KMS-11 (cell line): ENCODE data around the gene ARHGAP8.
"Not testable (repeated sequence)": the region's sequence is repeated elsewhere in the genome, so short reads cannot be mapped to it uniquely, and the experiment has no call there.

ENCODE experiments used
- H2AFZ ChIP-seq: fragments of 200-600 bp; sonication (generic); 2 replicates; pipeline ENCODE4 v1.6.1; 2016; ENCODE audit warnings: antibody characterized with exemption, mixed run types, low read depth
- H3K27ac ChIP-seq: fragments of 200-600 bp; sonication (generic); 2 replicates; pipeline ENCODE4 v1.6.1; 2016; ENCODE audit warnings: mild to moderate bottlenecking, mixed run types
- H3K27me3 ChIP-seq: fragments of 200-600 bp; sonication (generic); 2 replicates; pipeline ENCODE4 v1.6.1; 2017; ENCODE audit warnings: mild to moderate bottlenecking, low read depth, mixed run types, moderate library complexity; ENCODE audit not compliant: insufficient read depth
- H3K36me3 ChIP-seq: fragments of 200-600 bp; sonication (generic); 2 replicates; pipeline ENCODE4 v1.6.1; 2017; ENCODE audit warnings: mild to moderate bottlenecking, mixed run types; ENCODE audit not compliant: insufficient read depth
- H3K4me1 ChIP-seq: fragments of 200-600 bp; sonication (generic); 2 replicates; pipeline ENCODE4 v1.6.1; 2016; ENCODE audit warnings: mild to moderate bottlenecking, low read depth, mixed run types; ENCODE audit not compliant: poor library complexity, severe bottlenecking
- H3K4me2 ChIP-seq: fragments of 200-600 bp; sonication (generic); 2 replicates; pipeline ENCODE4 v1.7.0; 2016; ENCODE audit warnings: mild to moderate bottlenecking, mixed run types
- H3K4me3 ChIP-seq: fragments of 200-600 bp; sonication (generic); IDR thresholded peaks from 2 replicates; pipeline ENCODE4 v1.6.1; 2017; ENCODE audit warnings: low read depth, low read length, mixed read lengths; ENCODE audit not compliant: insufficient read depth
- H3K79me2 ChIP-seq: fragments of 200-600 bp; sonication (generic); 2 replicates; pipeline ENCODE4 v1.6.1; 2016; ENCODE audit warnings: low read depth, mixed run types; ENCODE audit not compliant: insufficient read depth
- H3K9ac ChIP-seq: fragments of 200-600 bp; sonication (generic); 2 replicates; pipeline ENCODE4 v1.6.1; 2016; ENCODE audit warnings: mild to moderate bottlenecking, mixed run types
- H4K20me1 ChIP-seq: fragments of 200-600 bp; sonication (generic); 2 replicates; pipeline ENCODE4 v1.6.1; 2016; ENCODE audit warnings: mild to moderate bottlenecking, mixed run types; ENCODE audit not compliant: insufficient read depth
- TF ChIP-seq, protein P1 (sequence below): fragments of 200-600 bp; sonication (generic); conservative IDR thresholded peaks from 2 replicates; pipeline ENCODE4 v1.6.1; 2017; ENCODE audit warnings: low read depth, mild to moderate bottlenecking, antibody characterized with exemption, low read length, moderate library complexity, mixed read lengths

The ARHGAP8 gene

DNA sequence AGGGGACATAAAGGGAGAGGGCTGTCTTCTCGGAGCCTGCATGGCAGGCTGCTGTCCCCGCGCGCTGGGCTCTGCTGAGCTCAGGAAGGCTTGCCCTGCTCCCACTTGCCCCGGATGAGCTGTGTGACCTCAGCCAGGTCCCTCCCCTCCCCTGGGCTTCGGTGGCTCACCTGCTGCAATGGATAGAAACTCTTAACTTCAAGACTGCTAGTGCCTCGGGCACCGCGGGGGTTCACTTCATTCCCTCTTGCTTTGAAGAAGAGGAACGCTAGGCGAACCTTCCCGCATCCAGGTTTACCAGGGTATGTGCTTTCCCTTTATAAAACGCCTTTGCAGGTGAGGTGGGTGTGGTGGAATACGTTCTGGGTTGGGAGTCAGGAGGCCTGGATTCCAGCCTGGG lies 142.4 kb downstream of the ARHGAP8 start:
- no peaks in the 10 kb centered on the region for H4K20me1 ChIP-seq
- no peak overlapping the region for H3K4me3 ChIP-seq
- no peak overlapping the region for H3K27ac ChIP-seq
- no peaks in the 10 kb centered on the region for H3K4me1 ChIP-seq
- TF ChIP-seq, protein P1, sequence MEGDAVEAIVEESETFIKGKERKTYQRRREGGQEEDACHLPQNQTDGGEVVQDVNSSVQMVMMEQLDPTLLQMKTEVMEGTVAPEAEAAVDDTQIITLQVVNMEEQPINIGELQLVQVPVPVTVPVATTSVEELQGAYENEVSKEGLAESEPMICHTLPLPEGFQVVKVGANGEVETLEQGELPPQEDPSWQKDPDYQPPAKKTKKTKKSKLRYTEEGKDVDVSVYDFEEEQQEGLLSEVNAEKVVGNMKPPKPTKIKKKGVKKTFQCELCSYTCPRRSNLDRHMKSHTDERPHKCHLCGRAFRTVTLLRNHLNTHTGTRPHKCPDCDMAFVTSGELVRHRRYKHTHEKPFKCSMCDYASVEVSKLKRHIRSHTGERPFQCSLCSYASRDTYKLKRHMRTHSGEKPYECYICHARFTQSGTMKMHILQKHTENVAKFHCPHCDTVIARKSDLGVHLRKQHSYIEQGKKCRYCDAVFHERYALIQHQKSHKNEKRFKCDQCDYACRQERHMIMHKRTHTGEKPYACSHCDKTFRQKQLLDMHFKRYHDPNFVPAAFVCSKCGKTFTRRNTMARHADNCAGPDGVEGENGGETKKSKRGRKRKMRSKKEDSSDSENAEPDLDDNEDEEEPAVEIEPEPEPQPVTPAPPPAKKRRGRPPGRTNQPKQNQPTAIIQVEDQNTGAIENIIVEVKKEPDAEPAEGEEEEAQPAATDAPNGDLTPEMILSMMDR, result no peak
- no peak overlapping the region for H3K4me2 ChIP-seq
- H3K79me2 ChIP-seq, result no peaks in the 10 kb centered on the region
- H3K27me3 ChIP-seq, result no peaks in the 10 kb centered on the region; the same call in 1 of the 2 replicates
- H3K9ac ChIP-seq, result no peak overlapping the region
- no peak overlapping the region for H2AFZ ChIP-seq
- no peaks in the 10 kb centered on the region for H3K36me3 ChIP-seq

DNA sequence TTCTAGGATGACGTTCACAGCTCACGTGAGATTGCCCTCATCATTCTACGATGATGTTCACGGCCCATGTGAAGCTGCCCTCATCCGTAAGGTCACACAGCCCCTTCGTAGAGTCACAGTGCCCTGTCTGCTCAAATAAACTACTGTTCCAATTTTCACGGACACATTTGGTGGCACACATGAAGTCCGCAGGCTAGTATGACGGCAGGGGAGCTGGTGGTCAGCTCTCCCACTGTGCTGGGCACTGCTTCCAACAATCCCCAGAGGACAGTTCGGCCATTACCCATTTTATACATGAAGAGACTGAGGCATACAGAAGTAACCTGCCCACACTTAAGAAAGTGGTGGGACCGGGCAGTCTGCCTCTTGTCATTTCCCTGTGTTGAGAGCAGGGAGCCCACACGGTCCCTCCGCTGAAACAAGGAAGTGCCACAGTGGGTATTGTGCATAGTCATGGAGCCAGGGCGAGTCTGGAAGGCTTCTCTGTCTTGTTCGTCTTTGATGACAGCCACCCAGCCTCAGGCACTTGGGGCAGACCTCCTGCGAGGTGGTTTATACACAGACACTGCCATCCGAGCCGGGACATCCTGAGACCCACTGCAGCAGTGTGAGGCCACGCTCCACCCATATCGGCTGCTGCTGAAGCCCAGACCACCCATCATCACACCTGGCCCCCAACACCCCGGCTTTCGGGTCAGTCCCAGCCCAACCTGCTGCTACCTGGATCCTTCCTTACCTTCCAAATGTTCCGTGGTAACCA lies 143.1 kb downstream of the ARHGAP8 start:
- no peak overlapping the region for H3K4me2 ChIP-seq
- no peak overlapping the region for H3K27ac ChIP-seq
- H3K27me3 ChIP-seq, result no peaks in the 10 kb centered on the region; the same call in 1 of the 2 replicates
- H3K79me2 ChIP-seq, result no peaks in the 10 kb centered on the region
- no peaks in the 10 kb centered on the region for H4K20me1 ChIP-seq
- no peak overlapping the region for H3K9ac ChIP-seq
- no peaks in the 10 kb centered on the region for H3K4me1 ChIP-seq
- TF ChIP-seq, protein P1, result no peak
- H3K4me3 ChIP-seq, result no peak overlapping the region
- H3K36me3 ChIP-seq, result no peaks in the 10 kb centered on the region
- H2AFZ ChIP-seq, result no peak overlapping the region

DNA sequence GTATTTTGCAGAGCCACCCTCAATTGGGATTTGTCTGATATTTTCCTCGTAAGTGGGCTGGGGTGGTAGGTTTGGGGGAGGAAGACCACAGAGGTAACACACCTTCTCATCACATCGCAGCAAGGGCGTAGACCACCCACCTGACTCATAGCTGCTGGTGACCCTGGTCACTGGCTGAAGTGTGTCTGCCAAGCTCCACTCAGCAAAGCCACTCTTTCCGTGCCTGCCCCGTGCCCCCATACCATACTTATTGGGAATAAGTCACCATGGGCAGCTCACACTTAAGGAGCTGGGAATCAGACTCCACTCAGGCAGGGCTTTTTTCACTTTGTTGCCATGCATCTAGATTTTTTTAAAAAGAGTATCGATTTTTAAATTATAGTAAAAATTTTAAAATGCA lies 145.9 kb downstream of the ARHGAP8 start:
- Histone ChIP-seq H3K36me3 (no peaks in the 10 kb centered on the region), H3K27ac (no peak overlapping the region), H3K9ac (no peak overlapping the region), H3K79me2 (no peaks in the 10 kb centered on the region), H3K4me2 (no peak overlapping the region), H3K27me3 (no peaks in the 10 kb centered on the region; the same call in 1 of the 2 replicates), H3K4me3 (no peak overlapping the region), H2AFZ (no peak overlapping the region), H4K20me1 (no peaks in the 10 kb centered on the region), H3K4me1 (no peaks in the 10 kb centered on the region)
- TF ChIP-seq, protein P1, result no peak

DNA sequence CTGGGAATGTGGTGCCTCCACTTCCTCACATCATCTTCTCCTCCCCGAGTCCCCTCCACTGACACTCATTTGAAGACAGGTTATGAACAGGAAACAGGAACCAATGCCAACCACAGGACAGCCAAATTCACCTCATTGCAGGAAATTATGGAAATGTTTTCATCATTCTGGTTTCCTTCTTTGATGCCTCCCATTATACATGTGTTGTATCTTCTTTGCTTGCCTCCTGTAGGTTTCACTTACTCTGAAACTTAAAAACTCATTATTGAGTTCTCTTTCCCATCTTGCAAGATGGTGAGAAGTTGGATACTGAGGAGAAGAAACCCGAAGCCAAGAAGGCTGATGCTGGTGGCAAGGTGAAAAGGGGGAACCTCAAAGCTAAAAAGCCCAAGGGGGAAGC lies 148.9 kb downstream of the ARHGAP8 start:
- Histone ChIP-seq H2AFZ (no peak overlapping the region), H3K4me2 (no peak overlapping the region), H3K27me3 (peaks cover 2% of the 10 kb centered on the region; the same call in 1 of the 2 replicates), H3K36me3 (no peaks in the 10 kb centered on the region), H3K4me3 (no peak overlapping the region), H3K27ac (no peak overlapping the region), H3K9ac (no peak overlapping the region), H3K79me2 (no peaks in the 10 kb centered on the region), H3K4me1 (no peaks in the 10 kb centered on the region), H4K20me1 (no peaks in the 10 kb centered on the region)
- TF ChIP-seq, protein P1, result no peak

DNA sequence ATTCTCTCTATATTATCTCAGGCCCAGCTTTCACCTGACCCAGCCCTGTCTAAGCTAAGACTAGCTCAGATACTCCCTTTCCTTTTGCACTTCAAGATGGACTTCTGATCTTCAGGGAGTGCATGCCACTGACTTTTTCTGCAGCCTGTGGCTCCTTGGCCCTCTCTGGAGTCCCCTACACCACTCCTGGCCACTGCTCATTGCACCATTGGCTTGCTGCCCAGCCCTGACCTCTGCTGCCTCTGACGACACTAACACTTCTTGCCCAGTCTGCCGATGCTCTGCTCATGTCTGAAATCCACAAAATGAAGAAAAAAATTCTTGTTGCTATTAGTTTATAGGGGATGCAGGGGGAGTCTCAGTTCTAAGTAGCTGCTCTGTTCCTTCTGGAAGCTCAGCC lies 150.8 kb downstream of the ARHGAP8 start:
- H3K36me3 ChIP-seq, H2AFZ ChIP-seq, H3K4me2 ChIP-seq, H3K4me1 ChIP-seq, H3K27me3 ChIP-seq, H4K20me1 ChIP-seq, H3K79me2 ChIP-seq, H3K9ac ChIP-seq, H3K27ac ChIP-seq, H3K4me3 ChIP-seq: not testable (repeated sequence)

DNA sequence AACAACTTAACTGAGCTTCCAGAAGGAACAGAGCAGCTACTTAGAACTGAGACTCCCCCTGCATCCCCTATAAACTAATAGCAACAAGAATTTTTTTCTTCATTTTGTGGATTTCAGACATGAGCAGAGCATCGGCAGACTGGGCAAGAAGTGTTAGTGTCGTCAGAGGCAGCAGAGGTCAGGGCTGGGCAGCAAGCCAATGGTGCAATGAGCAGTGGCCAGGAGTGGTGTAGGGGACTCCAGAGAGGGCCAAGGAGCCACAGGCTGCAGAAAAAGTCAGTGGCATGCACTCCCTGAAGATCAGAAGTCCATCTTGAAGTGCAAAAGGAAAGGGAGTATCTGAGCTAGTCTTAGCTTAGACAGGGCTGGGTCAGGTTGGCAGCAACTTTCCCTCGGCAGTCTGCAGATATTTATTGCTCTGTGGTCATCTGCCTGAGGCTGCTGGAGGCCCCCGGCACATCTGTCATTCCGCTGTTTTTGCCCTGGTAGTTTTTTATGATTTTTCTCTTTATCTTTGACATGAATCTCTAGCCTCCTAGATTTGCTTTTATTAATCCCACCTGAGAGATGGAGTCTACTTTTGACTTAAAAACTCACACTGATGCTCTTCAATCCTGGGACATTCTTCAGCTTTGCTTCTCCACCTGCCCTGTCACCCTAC lies 152.2 kb downstream of the ARHGAP8 start:
- H3K79me2 ChIP-seq, H3K4me2 ChIP-seq, H3K27ac ChIP-seq, H3K27me3 ChIP-seq, H3K4me1 ChIP-seq, H2AFZ ChIP-seq, H4K20me1 ChIP-seq, H3K36me3 ChIP-seq, H3K9ac ChIP-seq, H3K4me3 ChIP-seq: not testable (repeated sequence)
